PC-9 (cell line): Measurements from ENCODE around the gene APOH. TPM values are rescaled to one million over a fixed set of nuclear protein-coding genes. Genes with fewer than 3 reads are reported as not detected.

Experiments used
- Bru-seq: library from RNA; stranded (reverse); fragments of 400-500 nt; gene quantifications from one replicate; lab custom pipeline; 2021; lab: Mats Ljungman, UMichigan
- BruChase-seq, 2 experiments: library from RNA; stranded (reverse); fragments of 400-500 nt; gene quantifications; one replicate each; lab custom pipeline; 2021; lab: Mats Ljungman, UMichigan
- BruUV-seq: library from RNA; stranded (reverse); fragments of 400-500 nt; replicated peaks from 2 replicates; lab custom pipeline; 2021; lab: Mats Ljungman, UMichigan
- CTCF ChIA-PET: fragments of 300-600 bp; sonication (Branson Sonifier 250); formaldehyde crosslinking; loops from one replicate; lab custom pipeline; 2022; ENCODE audit warnings: antibody characterized with exemption; lab: Charles Lee
- POLR2A ChIA-PET: fragments of 300-600 bp; sonication (Branson Sonifier 250); formaldehyde crosslinking; loops from one replicate; lab custom pipeline; 2022; ENCODE audit warnings: antibody characterized with exemption; ENCODE audit not compliant: unreplicated experiment; lab: Charles Lee
- DNase-seq, 2 experiments: peaks; one replicate each; pipeline versions ENCODE4 v3.0.0 to v3.0.0-alpha.2; 2015 to 2022; ENCODE audit warnings: mixed read lengths in 1 of 2
- H2AFZ ChIP-seq: fragments of 200-600 bp; sonication (generic); 2 replicates; pipeline ENCODE4 v1.8.1; 2017; ENCODE audit warnings: antibody characterized with exemption
- H3F3A ChIP-seq: fragments of 200-600 bp; sonication (generic); 2 replicates; pipeline ENCODE4 v1.8.1; 2017; ENCODE audit warnings: antibody characterized with exemption, mild to moderate bottlenecking, low read depth; ENCODE audit not compliant: insufficient read depth
- H3K27ac ChIP-seq: fragments of 200-600 bp; sonication (generic); 2 replicates; pipeline ENCODE4 v1.6.1; 2016; ENCODE audit warnings: mixed run types
- H3K27me3 ChIP-seq: fragments of 200-600 bp; sonication (generic); 2 replicates; pipeline ENCODE4 v1.6.1; 2016; ENCODE audit warnings: low read depth, mixed run types; ENCODE audit not compliant: insufficient read depth
- H3K36me3 ChIP-seq: fragments of 200-600 bp; sonication (generic); 2 replicates; pipeline ENCODE4 v1.6.1; 2016; ENCODE audit warnings: low read depth, mixed run types
- H3K4me1 ChIP-seq: fragments of 200-600 bp; sonication (generic); replicated peaks from 2 replicates; pipeline ENCODE4 v1.6.1; 2016; ENCODE audit warnings: mixed run types; ENCODE audit not compliant: insufficient read depth
- H3K4me2 ChIP-seq: fragments of 200-600 bp; sonication (generic); 2 replicates; pipeline ENCODE4 v1.6.1; 2017; ENCODE audit warnings: mixed run types
- H3K4me3 ChIP-seq: fragments of 200-600 bp; sonication (generic); 2 replicates; pipeline ENCODE4 v1.6.1; 2016; ENCODE audit warnings: mixed run types
- H3K79me2 ChIP-seq: fragments of 200-600 bp; sonication (generic); 2 replicates; pipeline ENCODE4 v1.6.1; 2017; ENCODE audit warnings: low read depth, mixed run types
- H3K9me2 ChIP-seq: fragments of 200-600 bp; sonication (generic); 2 replicates; pipeline ENCODE4 v1.8.1; 2017; ENCODE audit warnings: mild to moderate bottlenecking; ENCODE audit not compliant: insufficient read depth
- H3K9me3 ChIP-seq: fragments of 200-600 bp; sonication (generic); 2 replicates; pipeline ENCODE4 v1.8.1; 2016; ENCODE audit warnings: low read depth; ENCODE audit not compliant: insufficient read depth
- H4K20me1 ChIP-seq: fragments of 200-600 bp; sonication (generic); 2 replicates; pipeline ENCODE4 v1.8.1; 2017; ENCODE audit not compliant: insufficient read depth
- CTCF ChIP-seq: fragments of 200-600 bp; sonication (generic); conservative IDR thresholded peaks from 2 replicates; pipeline ENCODE4 v1.6.1; 2017; ENCODE audit warnings: mixed run types, antibody characterized with exemption, mild to moderate bottlenecking, moderate library complexity
- EZH2 ChIP-seq: fragments of 200-600 bp; sonication (generic); IDR thresholded peaks from 2 replicates; pipeline ENCODE4 v1.8.0; 2017; ENCODE audit warnings: antibody characterized with exemption, low read depth
- intact Hi-C: fragments of 100-400 bp; cut with micrococcal nuclease; formaldehyde crosslinking; loops from one replicate; pipeline ENCODE4 v1.10.0; 2022; ENCODE audit not compliant: unreplicated experiment
- long read RNA-seq: library from polyadenylated mRNA; stranded (forward); transcript quantifications from one replicate; pipeline ENCODE4 v2.0.0, GENCODE V29; 2022
- total RNA-seq: library from RNA; stranded (reverse); gene quantifications from 2 replicates; pipeline ENCODE4 v1.2.3, GENCODE V29; 2021

The APOH gene
- total RNA-seq: not detected in 2 replicates
- not detected for Bru-seq, nascent RNA
- percentile 5 among the genes with signal in this experiment for BruChase-seq, experiment 1, labeled RNA remaining after a 2-hour chase
- BruChase-seq, experiment 2, labeled RNA remaining after a 6-hour chase: not detected
- long read RNA-seq: 0 reads

GRCh38 chr17:66228887-66229782 lies at the start of gene APOH:
Gene APOH (minus strand): TSS chr17:66229415. CDS start chr17:66229379, 36 bp downstream.
- H3K27me3 ChIP-seq: no peaks in the 10 kb centered on the region
- no peaks in the 10 kb centered on the region for H3K9me3 ChIP-seq
- no peaks in the 10 kb centered on the region for H3K4me1 ChIP-seq
- no peaks in the 10 kb centered on the region for H4K20me1 ChIP-seq
- no peaks in the 10 kb centered on the region for H3K9me2 ChIP-seq
- no peak within 1 kb of the TSS for H3K4me2 ChIP-seq
- CTCF ChIA-PET: no interaction called here
- no peaks in the 10 kb centered on the region for H3K36me3 ChIP-seq
- no peak within 1 kb of the TSS; the same call in 1 of the 2 replicates for H2AFZ ChIP-seq
- DNase-seq: no peak
- TF ChIP-seq EZH2 (no peak), CTCF (no peak)
- no peaks in the 10 kb centered on the region for H3K79me2 ChIP-seq
- POLR2A ChIA-PET: no interaction called here
- no peak within 1 kb of the TSS for H3K4me3 ChIP-seq
- H3K27ac ChIP-seq: no peak within 1 kb of the TSS
- no TSS peak for BruUV-seq
- no peaks in the 10 kb centered on the region for H3F3A ChIP-seq
- intact Hi-C loops: no loop called here

GRCh38 chr17:66277191-66277590 lies 48.0 kb upstream of the APOH start:
- TF ChIP-seq CTCF (no peak), EZH2 (no peak)
- ChIA-PET POLR2A (no interaction called here), CTCF (interaction anchor here (0.7 kb wide), 1 partner anchor 290 kb away, joined by 3 read pairs; no protein-coding TSS in a partner anchor)
- no peaks in the 10 kb centered on the region for H3K9me3 ChIP-seq
- no peaks in the 10 kb centered on the region for H3K79me2 ChIP-seq
- no peaks in the 10 kb centered on the region for H3K9me2 ChIP-seq
- H3K27me3 ChIP-seq: no peaks in the 10 kb centered on the region
- H3K4me3 ChIP-seq: no peak overlapping the region
- no peak for DNase-seq
- peaks cover 67% of the 10 kb centered on the region for H3K4me1 ChIP-seq
- no peaks in the 10 kb centered on the region for H3K36me3 ChIP-seq
- H3F3A ChIP-seq: peaks cover 51% of the 10 kb centered on the region
- no peak overlapping the region for H2AFZ ChIP-seq
- peak overlapping the region; percentile 82 for H3K27ac ChIP-seq
- intact Hi-C loops: loop anchor here (5.0 kb wide), 1 partner anchor 290 kb away; no protein-coding TSS in a partner anchor
- no peaks in the 10 kb centered on the region for H4K20me1 ChIP-seq
- H3K4me2 ChIP-seq: no peak overlapping the region
- BruUV-seq: no TSS peak

- H3K27me3 ChIP-seq: no peaks in the 10 kb centered on the region
- H3K9me3 ChIP-seq: no peaks in the 10 kb centered on the region
- intact Hi-C loops: loop anchor here (5.0 kb wide), 1 partner anchor 291 kb away; no protein-coding TSS in a partner anchor
- TF ChIP-seq EZH2 (no peak), CTCF (no peak)
- H4K20me1 ChIP-seq: no peaks in the 10 kb centered on the region
- no TSS peak for BruUV-seq
- H3K4me1 ChIP-seq: peaks cover 73% of the 10 kb centered on the region
- H3K4me2 ChIP-seq: peak overlapping the region; percentile 73
- H3K27ac ChIP-seq: peak overlapping the region; percentile 82
- H3K4me3 ChIP-seq: peak overlapping the region; percentile 29; the same call in 1 of the 2 replicates
- H2AFZ ChIP-seq: no peak overlapping the region
- peak in 1 of 2 experiments; percentile 72 for DNase-seq
- H3K79me2 ChIP-seq: no peaks in the 10 kb centered on the region
- H3F3A ChIP-seq: peaks cover 59% of the 10 kb centered on the region
- H3K36me3 ChIP-seq: no peaks in the 10 kb centered on the region
- CTCF ChIA-PET: interaction anchor here (0.5 to 0.7 kb wide), 2 partner anchors 22 to 31 kb away, joined by 3 to 5 read pairs; no protein-coding TSS in a partner anchor
- POLR2A ChIA-PET: interaction anchor here (0.6 to 0.7 kb wide), 2 partner anchors 385 to 1038 kb away, joined by 3 to 4 read pairs; no protein-coding TSS in a partner anchor
- H3K9me2 ChIP-seq: no peaks in the 10 kb centered on the region
Measured at GRCh38 chr17:66276328-66276937, 47.2 kb upstream of the APOH start.
